ENCODE data around the gene ZNF774.

Gene ZNF774

DNA sequence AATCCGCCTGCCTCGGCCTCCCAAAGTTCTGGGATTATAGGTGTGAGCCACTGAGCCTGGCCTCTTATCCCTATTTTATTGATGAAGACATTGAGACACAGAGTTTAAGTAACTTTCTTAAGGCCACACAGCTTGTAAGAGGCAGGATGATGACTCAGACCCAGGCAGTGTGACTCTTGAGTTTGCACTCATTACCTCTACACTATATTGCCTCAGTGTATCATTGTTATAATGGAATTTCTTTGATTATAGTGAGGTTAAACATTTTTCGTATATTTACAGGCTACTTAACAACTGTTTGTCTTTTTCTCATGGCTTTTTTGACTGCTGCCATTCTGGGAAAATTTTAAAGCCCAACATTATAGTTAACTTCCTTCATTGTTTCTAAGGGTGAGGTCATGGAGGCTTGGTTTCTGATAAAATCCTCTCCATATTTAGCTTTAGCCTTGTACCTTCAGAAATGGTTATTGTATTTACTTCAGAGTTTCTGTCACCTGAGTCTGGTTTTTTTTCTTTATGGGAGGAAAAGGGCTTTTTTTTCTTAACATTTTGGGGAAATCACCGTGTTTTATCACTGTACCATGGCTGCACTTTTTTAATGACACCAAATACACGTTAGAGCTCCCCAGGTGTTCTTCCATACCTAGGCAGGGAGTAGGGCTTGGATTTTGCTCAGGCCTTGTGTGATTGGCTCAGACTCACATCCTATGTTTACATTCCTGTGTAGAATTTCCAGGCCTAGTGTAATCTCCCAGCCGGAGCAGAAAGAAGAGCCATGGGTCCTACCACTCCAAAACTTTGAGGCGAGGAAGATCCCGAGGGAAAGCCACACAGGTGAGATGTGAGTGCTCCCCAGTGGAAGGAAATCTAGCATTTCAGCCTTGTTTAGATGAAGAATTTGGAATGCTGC lies 6.3 kb downstream of the ZNF774 start:
- WGBS (ENCODE audit: extremely low coverage, insufficient coverage, low lambda C conversion rate) = no CpG with 5 or more reads among the region's 8 CpGs
- Histone ChIP-seq H3K36me3 (ENCODE audit: control insufficient read depth, insufficient read depth, low read length) (no peaks in the 10 kb centered on the region), H3K18ac (ENCODE audit: low read length) (no peak overlapping the region), H4K8ac (ENCODE audit: low read depth, low read length) (no peak overlapping the region), H3K4me2 (ENCODE audit: low read length) (no peak overlapping the region), H3K23ac (ENCODE audit: low read length) (no peak overlapping the region), H2BK120ac (ENCODE audit: low read depth, low read length) (no peak overlapping the region), H3K27me3 (ENCODE audit: insufficient read depth, low read length, poor library complexity) (no peaks in the 10 kb centered on the region), H3K79me2 (ENCODE audit: control insufficient read depth, insufficient read depth, low read length) (no peaks in the 10 kb centered on the region), H3K4me3 (ENCODE audit: low read length) (no peak overlapping the region), H2BK5ac (ENCODE audit: low read length) (no peak overlapping the region), H3K56ac (ENCODE audit: low read length) (no peak overlapping the region), H3K79me1 (ENCODE audit: low read length) (no peaks in the 10 kb centered on the region), H2AK5ac (ENCODE audit: low read length) (no peak overlapping the region), H3K4ac (ENCODE audit: low read depth, low read length) (no peak overlapping the region), H3K9ac (ENCODE audit: low read length) (no peak overlapping the region), H2BK15ac (replicated peaks; ENCODE audit: low read depth) (no peak overlapping the region), H3K27ac (ENCODE audit: low read depth, low read length) (no peak overlapping the region), H3K4me1 (ENCODE audit: control insufficient read depth, low read depth, low read length) (peaks cover 3% of the 10 kb centered on the region), H4K5ac (ENCODE audit: low read length) (no peak overlapping the region)
- DNase-seq = peak; percentile 31

DNA sequence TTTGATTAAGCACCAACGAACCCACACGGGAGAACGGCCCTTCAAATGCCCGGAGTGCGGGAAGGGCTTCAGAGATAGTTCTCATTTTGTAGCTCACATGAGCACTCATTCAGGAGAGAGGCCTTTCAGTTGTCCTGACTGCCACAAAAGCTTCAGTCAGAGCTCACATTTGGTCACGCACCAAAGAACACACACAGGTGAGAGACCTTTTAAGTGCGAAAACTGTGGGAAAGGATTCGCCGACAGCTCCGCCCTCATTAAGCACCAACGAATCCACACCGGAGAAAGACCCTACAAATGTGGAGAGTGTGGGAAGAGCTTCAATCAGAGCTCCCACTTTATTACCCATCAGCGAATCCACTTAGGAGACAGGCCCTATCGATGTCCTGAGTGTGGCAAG lies 8.7 kb downstream of the ZNF774 start:
- peak; percentile 51 for DNase-seq
- H3K18ac ChIP-seq (ENCODE audit: low read length) = no peak overlapping the region
- H3K4me3 ChIP-seq (ENCODE audit: low read length) = no peak overlapping the region
- no peaks in the 10 kb centered on the region for H3K79me2 ChIP-seq (ENCODE audit: control insufficient read depth, insufficient read depth, low read length)
- no peak overlapping the region for H3K9ac ChIP-seq (ENCODE audit: low read length)
- no peak overlapping the region for H2AK5ac ChIP-seq (ENCODE audit: low read length)
- H3K4me2 ChIP-seq (ENCODE audit: low read length) = no peak overlapping the region
- H3K23ac ChIP-seq (ENCODE audit: low read length) = no peak overlapping the region
- no peak overlapping the region for H3K27ac ChIP-seq (ENCODE audit: low read depth, low read length)
- H3K4ac ChIP-seq (ENCODE audit: low read depth, low read length) = no peak overlapping the region
- no peaks in the 10 kb centered on the region for H3K36me3 ChIP-seq (ENCODE audit: control insufficient read depth, insufficient read depth, low read length)
- H2BK5ac ChIP-seq (ENCODE audit: low read length) = no peak overlapping the region
- H2BK15ac ChIP-seq (replicated peaks; ENCODE audit: low read depth) = no peak overlapping the region
- no CpG with 5 or more reads among the region's 14 CpGs for WGBS (ENCODE audit: extremely low coverage, insufficient coverage, low lambda C conversion rate)
- no peak overlapping the region for H2BK120ac ChIP-seq (ENCODE audit: low read depth, low read length)
- H4K5ac ChIP-seq (ENCODE audit: low read length) = no peak overlapping the region
- H3K79me1 ChIP-seq (ENCODE audit: low read length) = no peaks in the 10 kb centered on the region
- peaks cover 3% of the 10 kb centered on the region for H3K4me1 ChIP-seq (ENCODE audit: control insufficient read depth, low read depth, low read length)
- no peak overlapping the region for H3K56ac ChIP-seq (ENCODE audit: low read length)
- no peaks in the 10 kb centered on the region for H3K27me3 ChIP-seq (ENCODE audit: insufficient read depth, low read length, poor library complexity)
- no peak overlapping the region for H4K8ac ChIP-seq (ENCODE audit: low read depth, low read length)

DNA sequence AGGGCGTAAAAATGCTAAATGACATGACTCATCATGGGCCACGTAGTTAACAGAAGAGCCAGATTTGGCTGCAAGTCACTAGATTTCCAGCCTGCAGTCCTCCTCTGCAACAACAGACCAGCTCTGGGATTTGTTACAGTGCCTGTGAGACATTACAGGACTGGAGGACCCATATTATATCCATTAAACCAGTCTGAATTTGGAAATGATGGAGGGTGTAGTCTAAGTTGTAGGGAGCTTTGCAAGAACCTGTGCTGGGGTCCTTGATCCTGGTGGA lies 10.8 kb downstream of the ZNF774 start:
- Histone ChIP-seq H3K27me3 (ENCODE audit: insufficient read depth, low read length, poor library complexity) (no peaks in the 10 kb centered on the region), H2BK120ac (ENCODE audit: low read depth, low read length) (no peak overlapping the region), H4K8ac (ENCODE audit: low read depth, low read length) (no peak overlapping the region), H3K18ac (ENCODE audit: low read length) (peak overlapping the region; percentile 45), H3K9ac (ENCODE audit: low read length) (no peak overlapping the region), H2AK5ac (ENCODE audit: low read length) (no peak overlapping the region), H3K23ac (ENCODE audit: low read length) (no peak overlapping the region), H3K27ac (ENCODE audit: low read depth, low read length) (no peak overlapping the region), H4K5ac (ENCODE audit: low read length) (no peak overlapping the region), H3K4me1 (ENCODE audit: control insufficient read depth, low read depth, low read length) (peaks cover 3% of the 10 kb centered on the region), H3K4me3 (ENCODE audit: low read length) (no peak overlapping the region), H2BK5ac (ENCODE audit: low read length) (no peak overlapping the region), H2BK15ac (replicated peaks; ENCODE audit: low read depth) (no peak overlapping the region), H3K56ac (ENCODE audit: low read length) (peak overlapping the region; percentile 61), H3K4ac (ENCODE audit: low read depth, low read length) (no peak overlapping the region), H3K79me2 (ENCODE audit: control insufficient read depth, insufficient read depth, low read length) (no peaks in the 10 kb centered on the region), H3K4me2 (ENCODE audit: low read length) (no peak overlapping the region), H3K36me3 (ENCODE audit: control insufficient read depth, insufficient read depth, low read length) (no peaks in the 10 kb centered on the region), H3K79me1 (ENCODE audit: low read length) (no peaks in the 10 kb centered on the region)
- peak; percentile 36 for DNase-seq
- WGBS (ENCODE audit: extremely low coverage, insufficient coverage, low lambda C conversion rate) = no CpG with 5 or more reads among the region's 2 CpGs

DNA sequence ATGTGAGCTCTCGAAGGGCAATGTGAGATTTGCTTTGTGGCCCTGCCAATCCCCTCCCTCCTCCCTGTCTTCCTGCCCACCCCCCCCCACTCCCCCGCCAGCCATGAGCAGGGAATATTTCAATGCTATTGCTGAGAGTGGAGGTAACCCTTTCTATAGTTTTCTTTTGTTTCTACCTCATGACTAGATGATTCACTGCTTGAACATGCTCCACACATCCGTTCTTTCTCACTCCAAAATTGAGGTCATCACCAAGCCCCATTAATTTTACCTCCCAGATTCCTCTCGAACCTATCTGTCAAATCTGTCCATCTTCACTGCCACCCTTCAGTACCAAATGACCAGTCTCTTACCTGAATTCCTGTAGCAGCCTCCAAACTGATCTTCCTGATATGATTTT lies 12.2 kb downstream of the ZNF774 start:
- Histone ChIP-seq H2AK5ac (ENCODE audit: low read length) (no peak overlapping the region), H3K79me2 (ENCODE audit: control insufficient read depth, insufficient read depth, low read length) (no peaks in the 10 kb centered on the region), H3K18ac (ENCODE audit: low read length) (no peak overlapping the region), H3K27me3 (ENCODE audit: insufficient read depth, low read length, poor library complexity) (no peaks in the 10 kb centered on the region), H2BK15ac (replicated peaks; ENCODE audit: low read depth) (no peak overlapping the region), H3K23ac (ENCODE audit: low read length) (no peak overlapping the region), H3K56ac (ENCODE audit: low read length) (no peak overlapping the region), H3K4me3 (ENCODE audit: low read length) (no peak overlapping the region), H3K36me3 (ENCODE audit: control insufficient read depth, insufficient read depth, low read length) (no peaks in the 10 kb centered on the region), H2BK120ac (ENCODE audit: low read depth, low read length) (no peak overlapping the region), H3K4me2 (ENCODE audit: low read length) (no peak overlapping the region), H2BK5ac (ENCODE audit: low read length) (no peak overlapping the region), H4K8ac (ENCODE audit: low read depth, low read length) (no peak overlapping the region), H3K79me1 (ENCODE audit: low read length) (no peaks in the 10 kb centered on the region), H3K4me1 (ENCODE audit: control insufficient read depth, low read depth, low read length) (peaks cover 3% of the 10 kb centered on the region), H3K4ac (ENCODE audit: low read depth, low read length) (no peak overlapping the region), H3K27ac (ENCODE audit: low read depth, low read length) (no peak overlapping the region), H3K9ac (ENCODE audit: low read length) (no peak overlapping the region), H4K5ac (ENCODE audit: low read length) (no peak overlapping the region)
- no peak for DNase-seq
- WGBS (ENCODE audit: extremely low coverage, insufficient coverage, low lambda C conversion rate) = no CpG with 5 or more reads among the region's 4 CpGs

DNA sequence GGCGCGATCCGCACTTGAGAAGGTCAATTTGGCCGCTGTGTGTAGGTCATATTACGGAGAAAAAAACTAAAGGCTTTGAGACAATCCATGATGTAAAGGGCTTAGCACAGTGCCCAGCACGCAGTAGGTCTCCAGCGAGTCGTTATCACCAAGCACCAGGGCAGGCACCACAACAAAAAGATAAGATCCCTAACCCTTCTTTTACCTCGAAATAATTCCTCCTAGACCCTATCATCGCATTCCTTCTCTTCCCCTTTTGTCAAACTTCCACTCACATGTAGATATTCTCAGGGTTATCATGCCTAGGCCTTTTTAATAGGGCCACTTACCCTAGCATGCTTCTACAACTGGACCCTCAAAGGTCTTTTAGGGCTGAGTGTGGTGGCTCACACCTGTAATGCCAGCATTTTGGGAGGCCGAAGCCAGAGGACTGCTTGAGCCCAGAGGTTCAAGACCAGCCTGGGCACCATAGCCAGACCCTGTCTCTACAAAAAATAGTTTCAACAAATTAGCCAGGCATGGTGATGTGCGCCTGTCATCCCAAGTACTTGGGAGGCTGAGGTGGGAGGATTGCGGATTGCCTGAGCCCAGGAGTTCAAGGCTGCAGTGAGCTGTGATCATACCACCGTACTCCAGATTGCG lies 13.5 kb downstream of the ZNF774 start:
- no peak overlapping the region for H3K4me3 ChIP-seq (ENCODE audit: low read length)
- no peak overlapping the region for H3K27ac ChIP-seq (ENCODE audit: low read depth, low read length)
- no peaks in the 10 kb centered on the region for H3K79me2 ChIP-seq (ENCODE audit: control insufficient read depth, insufficient read depth, low read length)
- H3K4me1 ChIP-seq (ENCODE audit: control insufficient read depth, low read depth, low read length) = peaks cover 3% of the 10 kb centered on the region
- no peak overlapping the region for H2BK15ac ChIP-seq (replicated peaks; ENCODE audit: low read depth)
- no peak for DNase-seq
- H3K36me3 ChIP-seq (ENCODE audit: control insufficient read depth, insufficient read depth, low read length) = no peaks in the 10 kb centered on the region
- no peak overlapping the region for H3K56ac ChIP-seq (ENCODE audit: low read length)
- no peak overlapping the region for H3K18ac ChIP-seq (ENCODE audit: low read length)
- H3K9ac ChIP-seq (ENCODE audit: low read length) = no peak overlapping the region
- H2BK120ac ChIP-seq (ENCODE audit: low read depth, low read length) = no peak overlapping the region
- no peak overlapping the region for H3K4ac ChIP-seq (ENCODE audit: low read depth, low read length)
- H3K23ac ChIP-seq (ENCODE audit: low read length) = no peak overlapping the region
- no peaks in the 10 kb centered on the region for H3K27me3 ChIP-seq (ENCODE audit: insufficient read depth, low read length, poor library complexity)
- H2BK5ac ChIP-seq (ENCODE audit: low read length) = no peak overlapping the region
- no peak overlapping the region for H2AK5ac ChIP-seq (ENCODE audit: low read length)
- no CpG with 5 or more reads among the region's 15 CpGs for WGBS (ENCODE audit: extremely low coverage, insufficient coverage, low lambda C conversion rate)
- H4K5ac ChIP-seq (ENCODE audit: low read length) = no peak overlapping the region
- H3K4me2 ChIP-seq (ENCODE audit: low read length) = no peak overlapping the region
- H4K8ac ChIP-seq (ENCODE audit: low read depth, low read length) = no peak overlapping the region
- H3K79me1 ChIP-seq (ENCODE audit: low read length) = no peaks in the 10 kb centered on the region

Data from mesendoderm (in vitro differentiated cells).